Measurements from ENCODE around the gene C10orf120. TPM values are rescaled to one million over a fixed set of nuclear protein-coding genes. Genes with fewer than 3 reads are reported as not detected.

Gene C10orf120
- total RNA-seq, 1 donor, result not detected

DNA sequence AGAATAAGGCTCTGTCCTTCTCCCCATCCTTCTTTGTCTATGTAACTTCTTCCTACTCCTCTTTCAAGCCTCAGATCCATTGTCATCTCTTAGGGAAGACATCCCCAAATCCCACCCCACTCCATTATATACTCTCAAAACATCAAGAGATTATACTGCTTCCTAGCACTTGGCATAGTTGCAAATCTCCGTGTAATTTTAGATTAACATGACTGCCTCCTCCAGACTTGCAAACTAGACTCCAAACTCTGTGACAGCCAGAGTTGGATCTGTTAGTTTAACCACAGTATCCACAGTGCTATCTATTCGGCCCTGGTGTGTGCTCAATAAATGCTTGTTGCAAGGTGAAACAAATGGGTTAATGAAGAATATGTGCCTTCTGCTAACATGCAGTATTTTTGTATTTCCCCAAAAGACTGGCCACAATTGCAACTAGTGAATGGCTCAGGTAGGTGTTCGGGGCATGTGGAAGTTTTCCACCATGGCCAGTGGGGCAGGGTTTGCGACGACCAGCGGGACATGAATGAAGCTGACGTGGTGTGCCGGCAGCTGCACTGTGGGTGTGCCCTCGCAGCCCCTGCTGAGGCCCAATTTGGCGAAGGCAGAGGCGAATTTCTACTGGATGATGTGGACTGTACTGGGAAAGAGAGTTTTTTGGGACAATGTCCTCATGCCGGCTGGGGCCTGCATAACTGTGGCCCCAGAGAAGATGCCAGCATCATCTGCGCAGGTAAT lies 34.5 kb upstream of the C10orf120 start:
- TF ChIP-seq, protein P1, sequence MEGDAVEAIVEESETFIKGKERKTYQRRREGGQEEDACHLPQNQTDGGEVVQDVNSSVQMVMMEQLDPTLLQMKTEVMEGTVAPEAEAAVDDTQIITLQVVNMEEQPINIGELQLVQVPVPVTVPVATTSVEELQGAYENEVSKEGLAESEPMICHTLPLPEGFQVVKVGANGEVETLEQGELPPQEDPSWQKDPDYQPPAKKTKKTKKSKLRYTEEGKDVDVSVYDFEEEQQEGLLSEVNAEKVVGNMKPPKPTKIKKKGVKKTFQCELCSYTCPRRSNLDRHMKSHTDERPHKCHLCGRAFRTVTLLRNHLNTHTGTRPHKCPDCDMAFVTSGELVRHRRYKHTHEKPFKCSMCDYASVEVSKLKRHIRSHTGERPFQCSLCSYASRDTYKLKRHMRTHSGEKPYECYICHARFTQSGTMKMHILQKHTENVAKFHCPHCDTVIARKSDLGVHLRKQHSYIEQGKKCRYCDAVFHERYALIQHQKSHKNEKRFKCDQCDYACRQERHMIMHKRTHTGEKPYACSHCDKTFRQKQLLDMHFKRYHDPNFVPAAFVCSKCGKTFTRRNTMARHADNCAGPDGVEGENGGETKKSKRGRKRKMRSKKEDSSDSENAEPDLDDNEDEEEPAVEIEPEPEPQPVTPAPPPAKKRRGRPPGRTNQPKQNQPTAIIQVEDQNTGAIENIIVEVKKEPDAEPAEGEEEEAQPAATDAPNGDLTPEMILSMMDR (IDR thresholded peaks at IDR 0.05; ENCODE audit: insufficient read depth, low read depth, low read length), result no peak
- no peak overlapping the region for H3K4me3 ChIP-seq (ENCODE audit: low read depth, low read length)
- DNase-seq (ENCODE audit: low read depth), result no peak

GRCh38 chr10:122733443-122733842 lies 33.8 kb upstream of the C10orf120 start:
- TF ChIP-seq, protein P1 (IDR thresholded peaks at IDR 0.05; ENCODE audit: insufficient read depth, low read depth, low read length), result no peak
- DNase-seq (ENCODE audit: low read depth), result no peak
- no peak overlapping the region for H3K4me3 ChIP-seq (ENCODE audit: low read depth, low read length)

DNA sequence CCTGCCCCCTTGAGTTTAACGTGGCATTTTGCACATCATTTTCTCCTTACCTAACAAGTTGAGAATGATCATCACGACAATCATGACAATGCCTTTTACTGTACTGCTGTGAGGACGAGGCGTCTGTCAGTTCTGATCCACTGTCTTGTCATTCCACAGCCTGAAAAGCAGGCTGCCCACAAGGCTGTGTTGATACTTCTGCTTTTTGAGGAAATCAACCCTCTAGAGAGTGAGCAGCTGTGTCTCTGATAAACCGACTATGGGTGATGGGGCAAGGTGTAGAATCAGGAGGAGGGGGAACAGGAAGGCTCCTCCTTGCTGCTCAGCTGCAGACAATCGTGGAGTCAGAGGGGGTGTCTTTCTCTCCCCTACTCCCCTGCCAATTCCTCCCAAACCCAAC lies 30.6 kb upstream of the C10orf120 start:
- H3K4me3 ChIP-seq (ENCODE audit: low read depth, low read length), result no peak overlapping the region
- TF ChIP-seq, protein P1 (IDR thresholded peaks at IDR 0.05; ENCODE audit: insufficient read depth, low read depth, low read length), result no peak
- no peak for DNase-seq (ENCODE audit: low read depth)

GRCh38 chr10:122729126-122729525 lies 29.5 kb upstream of the C10orf120 start:
- DNase-seq (ENCODE audit: low read depth), result no peak
- no peak overlapping the region for H3K4me3 ChIP-seq (ENCODE audit: low read depth, low read length)
- TF ChIP-seq, protein P1 (IDR thresholded peaks at IDR 0.05; ENCODE audit: insufficient read depth, low read depth, low read length), result no peak

GRCh38 chr10:122727426-122727825 lies 27.8 kb upstream of the C10orf120 start:
- TF ChIP-seq, protein P1 (IDR thresholded peaks at IDR 0.05; ENCODE audit: insufficient read depth, low read depth, low read length), result no peak

GRCh38 chr10:122725768-122726167 lies 26.1 kb upstream of the C10orf120 start:
- TF ChIP-seq, protein P1 (IDR thresholded peaks at IDR 0.05; ENCODE audit: insufficient read depth, low read depth, low read length), result no peak
- no peak for DNase-seq (ENCODE audit: low read depth)
- H3K4me3 ChIP-seq (ENCODE audit: low read depth, low read length), result no peak overlapping the region

More at GRCh38 chr10:122727426-122727825, 27.8 kb upstream of the C10orf120 start:
- H3K4me3 ChIP-seq (ENCODE audit: low read depth, low read length), result no peak overlapping the region
- DNase-seq (ENCODE audit: low read depth), result no peak

GRCh38 chr10:122725006-122725405 lies 25.4 kb upstream of the C10orf120 start:
- no peak overlapping the region for H3K4me3 ChIP-seq (ENCODE audit: low read depth, low read length)
- TF ChIP-seq, protein P1 (IDR thresholded peaks at IDR 0.05; ENCODE audit: insufficient read depth, low read depth, low read length), result no peak
- DNase-seq (ENCODE audit: low read depth), result no peak

All from fibroblast of villous mesenchyme (primary cell).